Left ventricle myocardium inferior (tissue), 1 donor: ENCODE results near the gene HS3ST5. TPM values are rescaled to one million over a fixed set of nuclear protein-coding genes. Genes with fewer than 3 reads are reported as not detected.

Source experiments
- DNase-seq: peaks from one replicate; pipeline ENCODE4 v3.0.0-alpha.2; 2020
- H3K27ac ChIP-seq: fragments of 200-600 bp; replicated peaks from 2 replicates; pipeline ENCODE4 v1.8.0; 2021
- H3K27me3 ChIP-seq: fragments of 200-600 bp; 2 replicates; pipeline ENCODE4 v1.8.0; 2021; ENCODE audit warnings: low read depth
- H3K36me3 ChIP-seq: fragments of 200-600 bp; 2 replicates; pipeline ENCODE4 v1.8.0; 2021
- H3K4me1 ChIP-seq: fragments of 200-600 bp; 2 replicates; pipeline ENCODE4 v1.8.0; 2021
- H3K4me3 ChIP-seq: fragments of 200-600 bp; 2 replicates; pipeline ENCODE4 v1.8.0; 2021; ENCODE audit warnings: mild to moderate bottlenecking, moderate library complexity
- H3K9me3 ChIP-seq: fragments of 200-600 bp; replicated peaks from 2 replicates; pipeline ENCODE4 v1.8.0; 2021
- CTCF ChIP-seq: fragments of 200-600 bp; IDR thresholded peaks from 2 replicates; pipeline ENCODE4 v1.8.0; 2021; ENCODE audit warnings: antibody characterized with exemption, mild to moderate bottlenecking, borderline replicate concordance
- intact Hi-C: fragments of 100-400 bp; cut with micrococcal nuclease; formaldehyde crosslinking; loops from one replicate; pipeline ENCODE4 v1.11.0; 2022
- total RNA-seq: library from RNA; stranded (reverse); fragmentation: NEBNext Ultra II Directional; extraction: Animal tissue kit (Norgen Biotek cat#: 25700); gene quantifications from one replicate; pipeline ENCODE4 v1.2.1, GENCODE V29; 2021
- donor health status: DM: no; HTN: yes; CAD: no; lungs with severe emphysema.

HS3ST5 gene
- total RNA-seq, 1 donor from 2014 or later: not detected

GRCh38 chr6:114376611-114377175 is 33.9 kb upstream of the HS3ST5 start:
- no peaks in the 10 kb centered on the region for H3K9me3 ChIP-seq
- no peak for DNase-seq
- no peak overlapping the region for H3K4me3 ChIP-seq
- no peak overlapping the region for H3K27ac ChIP-seq
- no peaks in the 10 kb centered on the region for H3K36me3 ChIP-seq
- H3K27me3 ChIP-seq: no peaks in the 10 kb centered on the region
- intact Hi-C loops: no loop called here
- no peaks in the 10 kb centered on the region for H3K4me1 ChIP-seq
- no peak for TF ChIP-seq CTCF

GRCh38 chr6:114375541-114376192 is 32.8 kb upstream of the HS3ST5 start:
- Histone ChIP-seq H3K27me3 (no peaks in the 10 kb centered on the region), H3K36me3 (no peaks in the 10 kb centered on the region), H3K4me3 (no peak overlapping the region), H3K9me3 (no peaks in the 10 kb centered on the region), H3K4me1 (no peaks in the 10 kb centered on the region), H3K27ac (no peak overlapping the region)
- intact Hi-C loops: no loop called here
- no peak for DNase-seq
- TF ChIP-seq CTCF: no peak

DNA sequence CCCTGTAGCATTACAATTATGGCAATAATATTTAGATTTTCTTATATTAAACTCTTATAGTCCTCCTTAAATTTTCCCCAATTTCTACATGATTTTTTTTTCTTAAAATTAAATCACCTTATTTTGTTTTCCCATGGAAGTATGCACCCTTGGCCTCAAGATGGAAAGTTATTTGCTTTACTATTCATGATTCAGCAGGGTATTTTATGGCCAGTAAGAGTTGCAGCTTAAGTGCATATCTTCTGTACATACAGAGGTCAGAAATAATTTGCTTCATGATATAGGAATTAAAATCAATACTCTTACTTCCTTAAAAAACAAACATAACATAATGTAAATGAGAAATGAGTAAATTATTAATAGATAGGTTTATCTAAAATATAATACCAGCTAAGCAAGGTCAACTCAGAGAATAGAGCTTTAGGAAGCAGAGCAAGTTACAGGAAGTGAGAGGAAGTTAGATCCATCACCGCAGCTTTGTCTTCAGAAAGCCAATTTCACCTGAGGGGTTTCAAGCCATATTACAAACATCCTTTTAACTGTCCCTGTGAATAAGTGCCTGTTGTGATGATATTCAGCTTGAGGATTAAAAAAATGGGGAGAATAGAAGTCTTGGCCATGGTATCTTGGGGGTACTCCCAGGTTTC is 24.6 kb upstream of the HS3ST5 start:
- DNase-seq: no peak
- Histone ChIP-seq H3K27ac (no peak overlapping the region), H3K9me3 (no peaks in the 10 kb centered on the region), H3K36me3 (no peaks in the 10 kb centered on the region), H3K4me3 (no peak overlapping the region), H3K27me3 (peaks cover 3% of the 10 kb centered on the region), H3K4me1 (no peaks in the 10 kb centered on the region)
- intact Hi-C loops: no loop called here
- no peak for TF ChIP-seq CTCF

GRCh38 chr6:114366899-114367298 is 24.1 kb upstream of the HS3ST5 start:
- Histone ChIP-seq H3K9me3 (no peaks in the 10 kb centered on the region), H3K27ac (no peak overlapping the region), H3K36me3 (no peaks in the 10 kb centered on the region), H3K27me3 (peaks cover 3% of the 10 kb centered on the region), H3K4me1 (no peaks in the 10 kb centered on the region), H3K4me3 (no peak overlapping the region)
- DNase-seq: no peak
- intact Hi-C loops: no loop called here
- no peak for TF ChIP-seq CTCF

- H3K4me3 ChIP-seq: no peak overlapping the region
- no peaks in the 10 kb centered on the region for H3K9me3 ChIP-seq
- TF ChIP-seq CTCF: no peak
- intact Hi-C loops: no loop called here
- peaks cover 3% of the 10 kb centered on the region for H3K27me3 ChIP-seq
- no peaks in the 10 kb centered on the region for H3K4me1 ChIP-seq
- DNase-seq: no peak
- H3K36me3 ChIP-seq: no peaks in the 10 kb centered on the region
- no peak overlapping the region for H3K27ac ChIP-seq
Observed at GRCh38 chr6:114364301-114364700, 21.5 kb upstream of the HS3ST5 start.
